NCI-H1436 treated with DMSO at 0.1 percent for 48 hours (cell line): ENCODE measurements around the gene SYT3.

ENCODE experiments used
- DNase-seq: peaks from one replicate; lab custom pipeline; 2025; lab: John Stamatoyannopoulos, UW

SYT3 gene, protein sequence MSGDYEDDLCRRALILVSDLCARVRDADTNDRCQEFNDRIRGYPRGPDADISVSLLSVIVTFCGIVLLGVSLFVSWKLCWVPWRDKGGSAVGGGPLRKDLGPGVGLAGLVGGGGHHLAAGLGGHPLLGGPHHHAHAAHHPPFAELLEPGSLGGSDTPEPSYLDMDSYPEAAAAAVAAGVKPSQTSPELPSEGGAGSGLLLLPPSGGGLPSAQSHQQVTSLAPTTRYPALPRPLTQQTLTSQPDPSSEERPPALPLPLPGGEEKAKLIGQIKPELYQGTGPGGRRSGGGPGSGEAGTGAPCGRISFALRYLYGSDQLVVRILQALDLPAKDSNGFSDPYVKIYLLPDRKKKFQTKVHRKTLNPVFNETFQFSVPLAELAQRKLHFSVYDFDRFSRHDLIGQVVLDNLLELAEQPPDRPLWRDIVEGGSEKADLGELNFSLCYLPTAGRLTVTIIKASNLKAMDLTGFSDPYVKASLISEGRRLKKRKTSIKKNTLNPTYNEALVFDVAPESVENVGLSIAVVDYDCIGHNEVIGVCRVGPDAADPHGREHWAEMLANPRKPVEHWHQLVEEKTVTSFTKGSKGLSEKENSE

DNA sequence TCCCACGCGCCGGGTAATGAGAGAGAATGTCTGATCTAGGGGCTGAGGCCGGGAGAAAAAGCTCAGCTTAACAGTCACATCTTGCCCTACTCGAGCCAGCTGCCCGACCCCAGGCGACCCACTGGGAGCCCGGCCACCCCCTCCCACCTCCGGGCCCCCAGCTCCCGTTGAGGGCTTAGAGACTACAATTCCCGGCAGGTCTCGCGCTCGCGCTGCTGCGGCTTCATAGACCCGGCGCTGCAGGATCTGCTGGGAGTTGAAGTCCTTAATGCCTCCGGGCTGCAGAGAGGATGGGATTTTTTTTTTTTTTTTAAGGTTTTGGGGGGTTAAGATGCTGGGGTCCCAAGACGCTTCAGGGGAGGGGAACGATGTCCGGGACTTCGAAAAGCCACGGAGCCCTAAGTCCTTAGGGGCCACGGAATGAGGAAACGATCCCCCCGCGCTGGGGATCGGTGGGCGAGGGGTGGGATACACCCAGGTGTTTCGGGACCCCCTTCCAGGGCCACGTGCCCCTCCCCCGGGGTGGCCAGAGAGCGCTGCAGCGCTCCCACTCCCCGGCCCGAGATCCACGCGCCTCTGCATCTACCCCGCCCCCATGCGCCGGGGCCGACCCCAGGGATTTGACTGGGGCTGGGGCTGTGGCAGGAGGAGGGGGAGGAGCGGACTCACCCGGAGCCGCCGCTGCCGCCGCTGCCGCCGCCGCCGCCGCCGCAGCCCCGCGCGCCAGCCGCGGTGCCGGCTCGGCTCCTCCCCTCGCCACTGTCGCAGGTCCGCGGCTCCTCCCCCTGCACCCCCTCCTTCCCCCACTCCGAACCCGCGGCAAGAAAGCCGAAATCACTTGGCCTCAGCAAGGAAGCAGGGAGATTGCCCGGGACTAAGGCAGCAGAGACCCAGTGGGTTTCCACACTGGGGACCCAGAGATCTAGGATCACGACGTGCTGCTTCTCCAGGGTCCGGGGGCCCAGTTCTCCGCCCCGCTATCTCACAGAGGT, at the start of gene SYT3:
TSS of gene SYT3 (minus strand) at position 761 of the 992 bp plus-strand sequence. CDS start 2,470 bp downstream, outside the sequence.
- no peak for DNase-seq

DNA sequence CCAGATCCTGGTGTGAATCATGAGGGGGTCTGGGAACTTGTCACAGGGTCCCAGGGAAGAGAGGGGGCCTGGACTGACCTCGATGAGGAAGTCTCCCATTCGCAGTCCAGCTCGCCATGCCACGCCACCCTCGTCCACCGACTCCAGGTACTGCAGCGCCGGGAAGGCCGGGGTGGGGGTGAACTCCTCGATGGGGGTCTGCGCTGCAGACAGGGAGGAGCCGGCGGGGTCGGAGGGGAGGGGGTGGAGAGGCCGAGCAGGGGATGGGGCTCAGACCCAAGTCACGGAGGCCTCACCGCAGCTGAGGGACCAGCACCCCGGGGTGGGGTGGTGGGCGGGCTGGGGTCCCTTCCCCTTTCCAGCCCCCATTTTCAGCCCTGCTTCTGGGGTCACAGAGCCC, 49.1 kb upstream of the SYT3 start:
- DNase-seq = no peak

DNA sequence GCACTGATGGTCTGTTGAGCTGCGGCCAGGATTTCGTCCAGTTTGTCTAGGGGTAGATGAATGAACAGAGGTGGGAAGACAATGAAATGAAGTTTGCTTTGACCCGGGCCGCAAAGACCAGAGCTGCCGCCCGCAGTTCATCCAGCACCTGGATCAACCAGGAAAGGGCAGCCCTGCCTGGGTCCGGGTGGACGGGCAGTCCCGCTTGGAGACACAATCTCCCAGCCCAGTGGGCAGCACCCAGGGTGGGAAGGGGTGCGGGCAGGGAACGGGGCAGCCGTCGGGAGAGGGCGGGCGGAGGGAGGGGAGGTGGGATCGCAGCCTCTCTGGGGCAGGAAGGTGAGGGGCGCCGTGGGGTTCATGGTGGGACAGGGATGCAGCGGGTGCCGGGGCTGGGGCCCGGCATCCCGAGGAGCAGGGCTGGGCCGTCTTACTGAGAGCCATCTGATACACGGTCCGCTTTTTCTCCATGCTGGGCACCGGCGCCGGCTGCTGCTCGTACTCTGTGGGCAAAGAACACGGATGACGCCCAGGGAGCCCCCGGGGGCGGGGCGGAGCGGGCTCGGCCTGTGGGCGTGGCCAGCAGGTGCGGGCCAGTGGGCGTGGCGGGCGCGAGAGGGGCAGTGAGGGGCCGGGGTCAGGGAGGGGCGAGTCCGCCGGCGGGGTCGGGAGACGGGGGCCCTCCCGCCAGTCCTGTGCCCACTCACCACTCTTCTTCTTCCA, 46.8 kb upstream of the SYT3 start:
- no peak for DNase-seq

DNA sequence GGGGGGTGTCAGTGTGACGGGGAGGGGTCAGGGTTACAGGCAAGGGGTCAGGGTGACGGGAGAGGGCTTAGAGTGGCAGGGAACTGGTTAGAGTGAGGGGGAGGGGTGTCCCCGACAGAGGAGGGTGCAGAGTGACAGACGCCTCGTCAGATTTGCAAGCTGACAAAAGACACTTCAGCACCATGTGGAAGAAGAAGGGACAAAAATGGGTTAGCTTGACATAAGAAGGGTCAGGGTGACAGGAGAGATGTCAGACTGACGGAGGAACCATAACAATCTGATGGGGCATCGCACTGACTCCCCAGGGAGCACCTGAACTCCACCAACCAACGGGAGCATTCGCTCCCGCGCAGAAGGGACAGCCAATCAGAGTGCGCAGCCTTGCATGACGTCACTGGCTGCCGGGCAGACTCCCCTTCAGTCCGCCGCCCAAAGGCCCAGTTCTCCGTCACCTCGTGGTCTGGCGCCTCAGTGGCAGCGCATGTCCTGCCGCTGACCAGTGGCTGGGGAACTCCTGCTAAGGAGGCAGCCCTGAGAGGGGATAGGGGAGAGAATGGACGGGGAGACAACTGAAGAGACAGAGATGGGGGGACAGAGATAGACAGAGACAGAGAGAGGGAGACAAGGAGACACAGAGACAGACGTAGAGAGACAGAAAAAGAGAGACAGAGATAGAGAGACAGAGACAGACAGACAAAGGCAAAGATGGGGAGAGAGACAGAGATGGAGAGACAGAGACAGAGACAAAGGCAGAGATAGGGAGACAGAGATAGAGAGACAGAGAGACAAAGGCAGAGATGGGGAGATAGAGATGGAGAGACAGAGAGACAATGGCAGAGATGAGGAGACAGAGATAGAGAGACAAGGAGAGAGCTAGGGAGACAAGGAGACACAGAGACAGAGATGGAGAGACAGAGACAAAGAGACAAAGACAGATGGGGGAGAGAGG, 39.8 kb upstream of the SYT3 start:
- DNase-seq = no peak

DNA sequence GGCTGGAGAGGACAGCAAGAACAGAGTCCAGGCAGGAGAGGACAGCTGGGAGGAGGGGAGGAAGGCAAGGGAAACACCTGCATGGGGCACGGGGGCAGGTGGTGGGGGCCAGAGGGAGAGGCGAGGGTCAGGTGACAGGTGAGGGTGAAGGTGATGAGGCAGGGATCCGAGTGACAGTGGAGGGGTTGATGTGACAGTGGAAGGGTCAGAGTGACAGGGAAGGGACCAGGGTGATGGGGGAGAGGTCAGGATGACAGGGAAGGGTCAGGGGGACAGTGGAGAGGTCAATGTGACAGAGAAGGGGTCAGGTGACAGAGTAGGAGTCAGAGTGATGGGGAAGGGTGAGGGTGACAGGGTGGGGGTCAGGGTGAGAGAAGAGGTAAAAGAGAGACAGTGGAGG, 38.6 kb upstream of the SYT3 start:
- no peak for DNase-seq

DNA sequence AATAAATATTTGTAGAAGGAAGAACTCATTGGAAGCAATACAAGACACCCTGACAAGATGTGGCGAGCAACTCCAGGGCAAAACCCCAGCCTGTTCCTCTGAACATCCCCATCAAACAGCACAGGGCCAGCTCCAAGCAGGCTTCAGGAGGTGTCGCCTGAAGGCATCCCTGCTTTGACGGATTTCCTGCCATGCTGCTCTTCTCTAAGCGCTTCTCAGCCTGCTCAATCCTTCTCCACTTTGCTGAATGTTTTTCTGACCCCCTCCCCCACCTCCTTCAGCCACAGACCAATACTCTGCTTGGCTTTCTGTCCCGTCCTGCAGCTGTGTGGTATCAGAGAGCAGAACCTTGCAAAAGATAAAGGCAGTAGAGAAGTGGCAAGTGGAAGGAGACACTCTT, 38.0 kb upstream of the SYT3 start:
- DNase-seq = no peak

DNA sequence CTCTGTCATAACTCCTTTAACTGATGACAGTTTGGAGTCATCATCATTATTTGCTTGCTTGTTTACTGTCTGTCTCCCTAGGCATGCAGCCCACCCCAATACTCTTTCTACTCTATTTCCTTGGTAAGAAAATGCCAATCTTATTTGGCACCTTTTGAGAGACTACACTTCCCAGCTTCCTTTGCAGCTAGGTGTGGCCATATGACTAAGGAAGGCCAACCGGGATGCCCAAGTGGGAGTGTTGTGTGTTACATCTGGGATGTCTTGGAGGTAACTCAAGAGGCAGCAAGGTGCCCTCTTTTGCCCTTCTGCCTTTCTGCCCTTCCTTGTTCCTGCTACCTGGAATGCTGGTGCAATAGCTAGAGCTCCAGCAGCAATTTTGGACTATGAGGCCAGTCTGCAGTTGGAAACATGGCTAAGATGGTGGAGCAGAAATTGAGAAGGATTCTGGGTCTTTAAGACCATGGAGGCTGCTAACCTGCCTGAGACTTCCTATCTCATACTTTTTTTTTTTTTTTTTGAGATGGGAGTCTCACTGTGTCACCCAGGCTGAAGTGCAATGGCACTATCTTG, 37.0 kb upstream of the SYT3 start:
- no peak for DNase-seq

DNA sequence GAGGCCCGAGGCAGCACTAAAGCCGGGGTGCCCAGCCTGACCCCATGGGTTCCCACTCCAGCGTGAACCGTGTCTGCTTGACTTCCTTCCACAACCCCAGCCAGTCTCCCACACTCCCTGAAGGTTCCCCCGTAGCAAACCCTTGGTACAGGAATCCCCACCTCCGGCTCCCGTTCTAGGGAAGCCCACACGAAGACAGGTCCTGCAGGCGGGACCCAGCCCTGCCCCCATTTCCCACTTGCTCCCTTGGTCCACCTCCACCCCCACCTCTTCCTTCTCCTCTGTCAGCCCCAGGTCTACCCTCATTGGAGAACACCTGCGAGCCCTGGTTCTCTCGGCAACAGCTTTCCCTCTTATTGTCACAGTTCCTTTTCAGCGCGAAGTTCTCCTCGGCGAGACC, 33.4 kb upstream of the SYT3 start:
- DNase-seq = no peak

DNA sequence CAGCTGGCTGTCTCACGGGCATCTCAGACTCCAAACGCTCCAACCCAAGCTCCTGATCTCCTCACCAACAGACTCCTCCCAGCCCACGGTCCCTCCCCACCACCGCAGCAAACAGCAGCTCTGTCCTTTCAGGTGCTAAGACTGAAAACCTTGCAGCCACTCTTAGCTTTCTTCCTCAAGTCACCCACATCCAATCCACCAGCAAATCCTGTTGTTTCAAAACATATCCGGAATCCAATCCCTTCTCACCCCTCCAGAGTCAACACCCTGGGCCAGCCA, 30.4 kb upstream of the SYT3 start:
- no peak for DNase-seq

DNA sequence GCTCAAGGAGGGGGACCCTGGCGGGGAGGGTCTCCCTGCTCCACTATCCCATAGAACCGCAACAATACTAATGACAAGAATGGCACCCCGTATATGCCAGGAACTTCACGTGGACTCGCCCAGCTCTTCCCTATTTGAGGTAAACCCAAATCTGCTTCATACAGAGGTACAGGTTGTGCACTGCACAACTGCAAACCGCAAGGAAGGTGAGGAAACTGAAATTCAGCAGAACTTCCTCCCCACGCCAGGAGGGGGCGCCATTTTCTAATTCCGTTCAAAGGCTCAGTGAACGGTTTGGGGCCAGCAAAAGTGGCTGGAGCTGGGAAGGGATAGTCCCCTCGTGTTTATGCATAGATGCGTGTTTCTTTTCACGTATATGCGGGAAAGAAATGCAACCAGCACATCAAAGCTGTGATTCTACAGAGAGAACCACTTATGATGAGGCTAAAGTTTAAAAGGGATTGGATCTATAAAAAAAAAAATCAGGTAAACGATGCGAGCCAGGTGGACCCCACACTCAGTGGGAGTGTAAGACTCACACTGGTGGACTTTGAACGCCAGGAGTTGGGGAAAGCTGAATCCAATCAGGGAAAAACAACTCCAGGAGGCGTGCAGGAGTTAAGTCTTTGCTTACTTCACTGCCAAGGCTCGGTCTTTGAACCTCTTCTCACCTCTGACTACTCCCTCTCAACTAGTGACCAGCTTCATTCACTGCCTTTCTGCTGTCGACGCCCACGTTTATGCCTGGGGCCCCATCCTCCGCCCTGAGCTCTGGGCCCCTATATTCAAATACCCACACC, 29.8 kb upstream of the SYT3 start:
- DNase-seq = no peak

DNA sequence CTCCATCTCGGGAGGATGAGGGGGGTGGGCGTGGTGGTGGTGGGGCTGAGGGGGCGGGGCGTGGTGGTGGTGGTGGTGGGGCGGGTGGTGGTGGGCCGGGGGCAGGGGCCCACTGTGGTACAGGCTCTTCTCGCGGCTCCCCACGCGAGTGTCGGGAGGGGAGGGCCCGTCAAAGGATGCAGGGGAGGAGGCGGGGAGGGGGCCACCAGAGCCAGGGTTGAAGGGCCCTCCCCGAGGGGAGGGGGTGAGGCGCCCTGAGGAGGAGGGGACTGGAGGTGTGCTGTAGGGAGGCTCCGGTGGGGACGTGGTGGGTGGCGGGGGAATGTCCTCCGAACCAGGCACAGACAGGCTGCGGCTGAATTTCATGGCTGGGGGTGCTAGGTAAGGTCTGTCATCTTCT, 29.2 kb upstream of the SYT3 start:
- no peak for DNase-seq

DNA sequence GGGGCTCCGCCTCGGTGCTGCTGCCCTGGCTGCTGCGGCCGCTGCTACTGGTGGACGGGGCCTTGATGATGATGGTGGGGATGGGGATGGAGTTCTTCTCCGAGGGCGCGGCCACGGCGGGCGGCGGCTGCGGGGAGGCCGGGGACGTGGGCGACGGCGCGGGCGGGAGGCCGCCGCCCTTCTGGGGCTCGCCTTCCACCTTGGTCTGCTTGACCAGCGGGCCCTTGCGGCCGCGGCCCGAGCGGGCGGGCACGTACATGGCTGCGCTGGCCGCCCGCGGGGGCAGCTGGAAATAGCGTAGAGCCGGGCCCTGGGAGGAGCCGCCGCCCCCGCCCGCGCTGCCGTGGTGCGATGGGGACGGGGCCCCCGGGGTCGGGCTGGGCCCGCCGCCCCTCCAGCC, 28.7 kb upstream of the SYT3 start:
- DNase-seq = no peak

DNA sequence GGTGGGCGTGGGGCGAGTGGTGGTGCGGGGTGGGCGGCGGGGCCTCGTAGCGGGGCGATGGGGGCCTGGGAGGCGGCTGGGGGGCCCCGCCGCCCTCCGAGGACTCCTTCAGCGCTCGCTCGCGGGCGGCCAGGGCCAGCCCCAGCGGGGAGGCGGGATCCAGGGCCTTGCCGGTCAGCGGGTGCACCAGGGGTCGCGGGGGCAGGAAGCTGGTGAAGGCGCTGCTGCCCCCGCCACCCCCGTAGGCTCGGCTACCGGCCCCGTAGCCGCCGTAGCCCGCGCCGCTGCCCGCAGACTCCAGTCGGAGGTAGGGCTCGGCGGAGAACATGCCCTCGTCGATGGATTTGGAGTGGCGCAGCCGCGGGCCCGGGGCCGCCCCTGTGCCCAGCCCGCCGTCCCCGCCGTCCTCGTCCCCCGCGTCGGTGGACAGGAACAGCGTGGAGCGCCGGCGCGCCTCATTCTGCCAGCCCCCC, 28.1 kb upstream of the SYT3 start:
- no peak for DNase-seq

DNA sequence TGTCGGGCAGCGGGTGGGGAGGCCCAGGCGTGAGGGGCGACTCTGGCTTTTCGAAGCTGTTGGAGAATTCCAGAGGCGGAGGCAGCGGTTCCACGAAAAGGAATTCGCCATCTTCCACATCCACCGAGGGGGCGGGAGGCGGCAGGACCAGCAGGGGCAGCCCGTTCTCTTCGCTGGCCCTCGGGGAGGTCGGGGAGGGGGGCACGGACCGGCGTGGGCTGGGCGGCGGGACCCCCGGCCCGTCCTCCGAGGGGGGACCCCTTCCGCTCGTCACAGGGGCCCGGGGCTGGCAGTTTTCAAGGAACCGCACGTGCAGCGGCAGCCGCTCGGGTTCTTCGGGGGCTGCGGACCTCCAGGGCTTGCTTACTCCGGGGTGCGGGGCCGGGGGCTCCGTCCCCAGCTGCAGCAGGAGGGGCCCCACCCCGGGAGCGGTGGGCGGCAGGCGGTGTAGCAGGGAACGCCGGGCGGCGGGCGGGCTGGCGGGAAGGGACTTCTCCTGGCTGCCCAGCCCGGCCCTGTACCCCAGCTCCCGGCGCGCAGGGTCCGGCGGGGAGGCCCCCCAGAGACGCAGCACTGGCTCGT, 27.6 kb upstream of the SYT3 start:
- DNase-seq = no peak

DNA sequence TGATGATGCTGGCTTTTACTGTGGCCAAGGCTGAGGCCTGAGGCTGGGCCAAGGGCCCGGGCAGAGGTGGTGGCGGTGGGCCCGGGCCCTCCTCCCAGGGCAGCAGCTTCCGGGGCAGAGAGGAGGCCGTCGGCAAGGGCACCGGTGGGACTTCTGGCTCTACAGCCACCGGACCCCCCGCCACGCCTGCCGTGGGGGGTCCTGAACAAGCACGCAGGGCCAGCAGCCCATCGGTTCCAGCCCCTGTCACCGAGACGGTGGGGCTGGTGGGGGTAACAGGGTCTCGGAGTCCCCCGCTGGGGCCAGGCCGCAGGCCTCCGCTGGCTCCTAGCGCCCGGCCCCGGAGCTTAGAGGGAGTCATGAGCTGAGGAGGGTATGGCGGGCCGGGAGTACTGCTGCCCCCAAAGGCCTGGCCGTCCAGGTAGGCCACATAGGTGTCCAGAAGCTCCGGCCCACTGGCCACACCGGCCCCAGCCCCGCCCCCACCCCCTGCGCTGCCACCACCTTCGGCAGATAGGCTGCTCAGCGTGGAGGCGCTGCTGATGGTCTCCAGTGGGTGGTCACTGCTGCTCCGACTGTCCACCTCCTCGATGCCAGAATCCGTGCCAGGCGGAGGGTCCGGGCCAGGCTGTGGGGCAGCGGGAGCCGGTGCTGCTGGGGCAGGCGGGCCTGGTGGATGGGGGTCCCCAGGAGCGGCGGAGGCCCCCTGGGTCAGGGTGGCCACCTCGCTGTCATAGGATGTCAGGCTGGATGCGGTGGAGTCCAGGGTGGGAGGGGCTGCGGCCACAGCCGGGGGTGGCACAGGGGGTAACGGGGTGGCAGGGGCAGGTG, 26.9 kb upstream of the SYT3 start:
- DNase-seq = no peak

DNA sequence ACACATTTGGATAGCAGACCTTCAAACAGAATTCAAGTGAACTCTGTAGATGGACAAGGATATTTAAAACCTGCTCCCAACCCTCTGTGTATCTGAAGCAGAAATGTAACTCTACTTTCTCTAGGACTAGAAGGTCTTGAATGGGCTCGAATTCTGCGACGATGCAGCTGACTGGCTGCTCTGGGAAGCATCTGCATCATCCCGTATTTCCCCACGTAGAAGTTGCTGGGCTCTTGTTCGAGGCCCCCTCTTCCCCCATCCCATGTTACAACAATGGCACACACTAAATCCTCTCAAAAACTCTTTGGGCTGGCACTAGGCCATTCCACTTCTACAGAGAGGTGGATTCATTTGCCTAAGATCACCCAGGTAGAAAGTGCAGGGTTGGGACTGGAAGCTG, 24.5 kb upstream of the SYT3 start:
- no peak for DNase-seq

DNA sequence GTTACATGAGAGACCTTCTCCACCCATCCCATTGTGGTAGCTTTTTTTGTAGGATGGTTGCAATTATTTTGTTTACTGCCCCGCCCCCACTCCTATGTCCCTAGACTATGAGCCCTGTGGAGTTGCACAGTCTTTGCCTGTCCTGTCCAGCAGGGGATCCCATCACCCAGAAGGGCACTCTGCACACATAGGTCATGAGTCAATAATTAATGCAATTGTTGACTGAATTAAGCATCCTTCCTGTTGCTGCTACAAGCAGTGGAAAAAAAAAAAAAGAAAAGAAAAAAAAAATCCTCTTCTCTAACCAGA, 23.8 kb upstream of the SYT3 start:
- no peak for DNase-seq

DNA sequence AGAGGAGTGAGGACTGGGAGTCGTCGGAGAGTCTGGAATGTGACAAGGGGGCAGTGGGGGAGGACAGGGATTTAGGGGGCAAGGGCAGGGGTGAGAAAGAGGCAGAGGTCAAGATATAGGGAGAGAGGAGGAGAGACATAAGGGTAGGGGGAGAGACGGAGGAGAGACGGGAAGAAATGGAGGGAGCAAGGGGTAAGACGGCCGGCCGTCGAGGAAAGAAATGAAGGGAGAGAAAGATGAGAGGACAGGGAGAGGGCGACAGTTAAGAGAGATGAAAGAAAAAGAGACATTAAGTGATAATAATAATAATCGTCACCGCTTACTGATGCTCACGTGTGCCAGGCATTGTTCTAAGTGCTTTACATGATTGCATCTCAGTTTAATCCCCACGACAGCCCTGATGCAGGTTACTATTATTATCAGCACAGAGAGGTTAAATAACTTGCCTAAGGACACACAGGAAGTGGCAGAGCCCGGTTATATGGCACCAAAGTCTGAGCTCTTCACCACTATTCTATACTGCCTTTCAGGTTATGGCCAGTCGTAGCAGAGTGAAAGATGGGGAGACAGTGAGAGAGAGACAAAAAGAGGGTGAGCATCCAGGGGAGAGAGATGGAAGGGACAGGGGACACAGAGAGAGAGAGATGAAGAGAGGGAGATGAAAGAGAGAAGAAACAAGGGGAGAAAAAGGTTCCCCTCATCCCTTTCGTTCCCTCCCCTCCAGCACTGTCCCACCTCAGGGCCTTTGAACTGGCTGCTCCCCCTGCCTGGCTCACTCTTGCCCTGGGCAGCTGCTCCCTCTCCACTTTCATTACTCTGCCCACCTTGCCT, 23.2 kb upstream of the SYT3 start:
- no peak for DNase-seq
